ENCODE results near the gene FTH1.

The FTH1 gene

GRCh38 chr11:61930933-61931332, 36.5 kb downstream of the FTH1 start:
- H3K79me2 ChIP-seq: no peaks in the 10 kb centered on the region
- no peaks in the 10 kb centered on the region for H3K9me3 ChIP-seq (ENCODE audit: control insufficient read depth, low read length)
- no peak overlapping the region for H3K9ac ChIP-seq
- H3K4me1 ChIP-seq: no peaks in the 10 kb centered on the region
- H3K27ac ChIP-seq: no peak overlapping the region
- no peak overlapping the region for H3K4me3 ChIP-seq (ENCODE audit: low read depth, low read length)
- no peaks in the 10 kb centered on the region for H3K36me3 ChIP-seq (ENCODE audit: control insufficient read depth, insufficient read depth, low read length)
- no peak for TF ChIP-seq CTCF (IDR thresholded peaks at IDR 0.05)
- H3K4me2 ChIP-seq (ENCODE audit: low read length): no peak overlapping the region
- no peak overlapping the region for H2AFZ ChIP-seq
- H3K27me3 ChIP-seq (ENCODE audit: control insufficient read depth, insufficient read depth, low read length): no peaks in the 10 kb centered on the region

GRCh38 chr11:61928606-61929005, 38.8 kb downstream of the FTH1 start:
- Histone ChIP-seq H2AFZ (no peak overlapping the region), H3K9me3 (ENCODE audit: control insufficient read depth, low read length) (no peaks in the 10 kb centered on the region), H3K36me3 (ENCODE audit: control insufficient read depth, insufficient read depth, low read length) (no peaks in the 10 kb centered on the region), H3K27me3 (ENCODE audit: control insufficient read depth, insufficient read depth, low read length) (no peaks in the 10 kb centered on the region), H3K4me2 (ENCODE audit: low read length) (no peak overlapping the region), H3K27ac (no peak overlapping the region), H3K4me1 (peaks cover 4% of the 10 kb centered on the region), H3K79me2 (no peaks in the 10 kb centered on the region), H3K4me3 (ENCODE audit: low read depth, low read length) (no peak overlapping the region), H3K9ac (no peak overlapping the region)
- no peak for TF ChIP-seq CTCF (IDR thresholded peaks at IDR 0.05)

- TF ChIP-seq CTCF (IDR thresholded peaks at IDR 0.05): no peak
- Histone ChIP-seq H3K36me3 (ENCODE audit: control insufficient read depth, insufficient read depth, low read length) (no peaks in the 10 kb centered on the region), H3K79me2 (no peaks in the 10 kb centered on the region), H2AFZ (no peak overlapping the region), H3K4me2 (ENCODE audit: low read length) (no peak overlapping the region), H3K9ac (no peak overlapping the region), H3K27ac (no peak overlapping the region), H3K9me3 (ENCODE audit: control insufficient read depth, low read length) (no peaks in the 10 kb centered on the region), H3K4me1 (peaks cover 12% of the 10 kb centered on the region), H3K27me3 (ENCODE audit: control insufficient read depth, insufficient read depth, low read length) (no peaks in the 10 kb centered on the region), H3K4me3 (ENCODE audit: low read depth, low read length) (no peak overlapping the region)
Observed at GRCh38 chr11:61927501-61927900, 39.9 kb downstream of the FTH1 start.

- Histone ChIP-seq H3K4me2 (ENCODE audit: low read length) (no peak overlapping the region), H3K27me3 (ENCODE audit: control insufficient read depth, insufficient read depth, low read length) (no peaks in the 10 kb centered on the region), H3K79me2 (no peaks in the 10 kb centered on the region), H3K9ac (no peak overlapping the region), H3K9me3 (ENCODE audit: control insufficient read depth, low read length) (no peaks in the 10 kb centered on the region), H3K36me3 (ENCODE audit: control insufficient read depth, insufficient read depth, low read length) (no peaks in the 10 kb centered on the region), H3K4me3 (ENCODE audit: low read depth, low read length) (no peak overlapping the region), H3K27ac (no peak overlapping the region), H3K4me1 (peaks cover 12% of the 10 kb centered on the region), H2AFZ (no peak overlapping the region)
- no peak for TF ChIP-seq CTCF (IDR thresholded peaks at IDR 0.05)
Observed at GRCh38 chr11:61926235-61926634, 41.2 kb downstream of the FTH1 start.

GRCh38 chr11:61925736-61926135, 41.7 kb downstream of the FTH1 start:
- H3K9me3 ChIP-seq (ENCODE audit: control insufficient read depth, low read length): no peaks in the 10 kb centered on the region
- no peaks in the 10 kb centered on the region for H3K79me2 ChIP-seq
- H3K27me3 ChIP-seq (ENCODE audit: control insufficient read depth, insufficient read depth, low read length): no peaks in the 10 kb centered on the region
- H3K4me3 ChIP-seq (ENCODE audit: low read depth, low read length): no peak overlapping the region
- no peak overlapping the region for H2AFZ ChIP-seq
- no peak for TF ChIP-seq CTCF (IDR thresholded peaks at IDR 0.05)
- H3K9ac ChIP-seq: no peak overlapping the region
- H3K27ac ChIP-seq: no peak overlapping the region
- H3K4me1 ChIP-seq: peaks cover 12% of the 10 kb centered on the region
- H3K4me2 ChIP-seq (ENCODE audit: low read length): no peak overlapping the region
- H3K36me3 ChIP-seq (ENCODE audit: control insufficient read depth, insufficient read depth, low read length): no peaks in the 10 kb centered on the region

All from parathyroid adenoma (tissue), 2 donors.